Muscle layer of colon (tissue), 2 donors: ENCODE results near the gene WBP4.
"Not testable (repeated sequence)": the region's sequence is repeated elsewhere in the genome, so short reads cannot be mapped to it uniquely, and the experiment has no call there.

Source experiments
- H3K27ac ChIP-seq: one replicate; pipeline ENCODE4 v1.7.0; 2013; ENCODE audit warnings: low read depth, mild to moderate bottlenecking, low read length, moderate library complexity
- H3K27me3 ChIP-seq, 2 donors: one replicate each; pipeline ENCODE4 v1.7.0; 2013; ENCODE audit warnings: low read length in 2 of 2, mild to moderate bottlenecking in 2 of 2; ENCODE audit not compliant: insufficient read depth in 2 of 2, control insufficient read depth in 1 of 2
- H3K36me3 ChIP-seq: one replicate; pipeline ENCODE4 v1.7.0; 2013; ENCODE audit warnings: mild to moderate bottlenecking, low read length; ENCODE audit not compliant: insufficient read depth
- H3K4me1 ChIP-seq: one replicate; pipeline ENCODE4 v1.7.0; 2013; ENCODE audit warnings: mild to moderate bottlenecking, low read length; ENCODE audit not compliant: insufficient read depth
- H3K4me3 ChIP-seq, 2 donors: one replicate each; pipeline ENCODE4 v1.7.0; 2013; ENCODE audit warnings: low read length in 2 of 2, low read depth in 1 of 2, mild to moderate bottlenecking in 1 of 2, moderate library complexity in 1 of 2
- H3K9ac ChIP-seq: one replicate; pipeline ENCODE4 v1.7.0; 2013; ENCODE audit warnings: low read length
- H3K9me3 ChIP-seq: one replicate; pipeline ENCODE4 v1.7.0; 2013; ENCODE audit warnings: mild to moderate bottlenecking, low read length
- donor health status: abdominal sarcoma.
- donor health status: Adenocarcinoma of cecum.

WBP4 gene

GRCh38 chr13:41026788-41027187 is 34.5 kb upstream of the WBP4 start:
- H3K4me1 ChIP-seq, result no peaks in the 10 kb centered on the region
- no peak overlapping the region for H3K4me3 ChIP-seq
- no peaks in the 10 kb centered on the region for H3K9me3 ChIP-seq
- no peaks in the 10 kb centered on the region for H3K27me3 ChIP-seq
- H3K27ac ChIP-seq, result no peak overlapping the region
- H3K9ac ChIP-seq, result no peak overlapping the region
- no peaks in the 10 kb centered on the region for H3K36me3 ChIP-seq

- Histone ChIP-seq H3K9ac (no peak overlapping the region), H3K4me1 (no peaks in the 10 kb centered on the region), H3K27me3 (no peaks in the 10 kb centered on the region), H3K36me3 (no peaks in the 10 kb centered on the region), H3K27ac (no peak overlapping the region), H3K9me3 (no peaks in the 10 kb centered on the region), H3K4me3 (no peak overlapping the region)
These were observed 33.3 kb upstream of the WBP4 start for GRCh38 chr13:41028051-41028450.

DNA sequence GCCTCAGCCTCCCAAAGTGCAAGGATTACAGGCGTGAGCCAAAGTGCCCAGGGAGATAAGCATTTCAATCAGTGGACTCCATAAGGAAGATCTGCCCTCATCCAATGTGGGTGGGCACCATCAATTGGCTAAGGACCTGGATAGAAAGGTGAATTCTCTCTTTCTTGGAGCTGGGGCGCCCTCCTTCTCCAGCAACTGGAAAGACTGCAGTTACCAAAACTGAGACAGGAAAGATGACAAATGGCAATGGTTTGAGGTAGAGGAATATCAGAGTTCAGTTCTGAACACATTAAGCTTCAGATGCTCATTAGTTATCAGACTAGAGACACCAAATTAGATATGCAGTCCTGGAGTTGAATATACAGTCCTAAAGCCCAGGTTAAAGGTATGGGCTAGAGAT is 31.7 kb upstream of the WBP4 start:
- Histone ChIP-seq H3K9ac (no peak overlapping the region), H3K36me3 (no peaks in the 10 kb centered on the region), H3K27ac (no peak overlapping the region), H3K4me3 (no peak overlapping the region), H3K4me1 (peaks cover 6% of the 10 kb centered on the region), H3K27me3 (no peaks in the 10 kb centered on the region), H3K9me3 (no peaks in the 10 kb centered on the region)

- H3K4me1 ChIP-seq, result peaks cover 6% of the 10 kb centered on the region
- no peak overlapping the region for H3K27ac ChIP-seq
- no peaks in the 10 kb centered on the region for H3K9me3 ChIP-seq
- H3K36me3 ChIP-seq, result no peaks in the 10 kb centered on the region
- H3K27me3 ChIP-seq, result no peaks in the 10 kb centered on the region
- H3K9ac ChIP-seq, result no peak overlapping the region
- H3K4me3 ChIP-seq, result no peak overlapping the region
These were observed 28.5 kb upstream of the WBP4 start for GRCh38 chr13:41032691-41033376.

GRCh38 chr13:41034382-41034781 is 26.9 kb upstream of the WBP4 start:
- H3K4me3 ChIP-seq, result no peak overlapping the region
- H3K27me3 ChIP-seq, result no peaks in the 10 kb centered on the region
- H3K9ac ChIP-seq, result no peak overlapping the region
- H3K36me3 ChIP-seq, result no peaks in the 10 kb centered on the region
- H3K4me1 ChIP-seq, result peaks cover 6% of the 10 kb centered on the region
- no peaks in the 10 kb centered on the region for H3K9me3 ChIP-seq
- no peak overlapping the region for H3K27ac ChIP-seq

DNA sequence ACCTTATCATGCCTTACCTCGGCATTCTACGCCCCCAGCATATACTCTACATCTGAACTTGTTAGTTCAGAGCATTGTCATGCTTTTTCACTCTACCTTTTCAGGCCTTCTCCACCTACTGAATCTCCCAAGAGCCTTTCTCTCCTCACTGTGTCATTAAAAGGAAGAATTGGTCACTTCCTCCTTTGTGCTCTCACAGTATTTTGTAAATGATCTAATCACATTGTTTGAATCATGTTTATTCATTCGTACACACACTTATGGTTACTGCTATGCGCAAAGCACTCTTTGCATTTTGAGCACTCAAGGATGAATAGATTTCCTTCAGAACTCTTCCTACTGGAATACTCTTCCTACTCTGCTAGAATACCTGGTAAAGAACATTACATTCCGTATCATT is 26.4 kb upstream of the WBP4 start:
- Histone ChIP-seq H3K4me1 (peaks cover 6% of the 10 kb centered on the region), H3K27me3 (no peaks in the 10 kb centered on the region), H3K9me3 (no peaks in the 10 kb centered on the region), H3K27ac (no peak overlapping the region), H3K4me3 (no peak overlapping the region), H3K9ac (no peak overlapping the region), H3K36me3 (no peaks in the 10 kb centered on the region)

DNA sequence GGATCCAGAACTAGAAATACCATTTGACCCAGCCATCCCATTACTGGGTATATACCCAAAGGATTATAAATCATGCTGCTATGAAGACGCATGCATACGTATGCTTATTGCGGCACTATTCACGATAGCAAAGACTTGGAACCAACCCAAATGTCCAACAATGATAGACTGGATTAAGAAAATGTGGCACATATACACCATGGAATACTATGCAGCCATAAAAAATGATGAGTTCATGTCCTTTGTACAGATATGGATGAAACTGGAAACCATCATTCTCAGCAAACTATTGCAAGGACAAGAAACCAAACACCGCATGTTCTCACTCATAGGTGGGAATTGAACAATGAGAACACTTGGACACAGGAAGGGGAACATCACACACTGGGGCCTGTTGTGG is 24.8 kb upstream of the WBP4 start:
- H3K9ac ChIP-seq, H3K27me3 ChIP-seq, H3K27ac ChIP-seq, H3K4me1 ChIP-seq, H3K9me3 ChIP-seq, H3K36me3 ChIP-seq, H3K4me3 ChIP-seq: not testable (repeated sequence)

GRCh38 chr13:41039746-41040145 is 21.6 kb upstream of the WBP4 start:
- no peak overlapping the region for H3K27ac ChIP-seq
- no peak overlapping the region for H3K4me3 ChIP-seq
- H3K36me3 ChIP-seq, result no peaks in the 10 kb centered on the region
- no peaks in the 10 kb centered on the region for H3K4me1 ChIP-seq
- no peak overlapping the region for H3K9ac ChIP-seq
- H3K9me3 ChIP-seq, result no peaks in the 10 kb centered on the region
- H3K27me3 ChIP-seq, result no peaks in the 10 kb centered on the region

GRCh38 chr13:41040584-41041334 is 20.6 kb upstream of the WBP4 start:
- H3K36me3 ChIP-seq, result no peaks in the 10 kb centered on the region
- no peaks in the 10 kb centered on the region for H3K4me1 ChIP-seq
- H3K9me3 ChIP-seq, result no peaks in the 10 kb centered on the region
- no peak overlapping the region for H3K27ac ChIP-seq
- H3K27me3 ChIP-seq, result no peaks in the 10 kb centered on the region
- H3K9ac ChIP-seq, result no peak overlapping the region
- H3K4me3 ChIP-seq, result no peak overlapping the region

GRCh38 chr13:41042419-41042818 is 18.9 kb upstream of the WBP4 start:
- H3K27me3 ChIP-seq, H3K36me3 ChIP-seq, H3K4me1 ChIP-seq, H3K4me3 ChIP-seq, H3K27ac ChIP-seq, H3K9me3 ChIP-seq, H3K9ac ChIP-seq: not testable (repeated sequence)

DNA sequence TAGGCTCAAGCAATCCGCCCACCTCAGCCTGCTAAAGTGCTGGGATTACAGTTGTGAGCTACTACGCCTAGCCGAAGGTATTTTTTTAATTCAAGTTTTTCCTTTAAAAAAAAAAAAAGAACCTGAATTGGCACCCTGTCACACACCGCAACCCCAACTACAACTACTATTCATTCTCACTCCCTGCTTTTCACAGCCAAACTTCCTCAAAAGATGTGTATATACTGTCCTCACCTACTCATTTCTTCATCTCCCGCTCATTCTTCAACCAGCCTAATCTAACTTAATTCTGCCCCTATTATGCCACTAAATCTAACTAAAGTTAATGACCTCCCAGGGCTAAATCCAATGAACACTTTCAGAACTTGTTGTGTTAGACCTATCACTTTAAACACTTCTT is 12.7 kb upstream of the WBP4 start:
- H3K4me3 ChIP-seq, result no peak overlapping the region
- H3K4me1 ChIP-seq, result peaks cover 20% of the 10 kb centered on the region
- no peak overlapping the region for H3K27ac ChIP-seq
- no peak overlapping the region for H3K9ac ChIP-seq
- no peaks in the 10 kb centered on the region for H3K9me3 ChIP-seq
- H3K27me3 ChIP-seq, result no peaks in the 10 kb centered on the region
- no peaks in the 10 kb centered on the region for H3K36me3 ChIP-seq
